Testis (tissue), 2 donors: ENCODE measurements around the gene ZNF83.

Experiments
- CTCF ChIP-seq, 3 experiments: fragments of 450-650 bp in 2 of 3; fragments of 200-600 bp in 1 of 3; sonication (generic) in 1 of 3; IDR thresholded peaks; one replicate each; pipeline ENCODE4 v1.5.1; 2016 to 2019; ENCODE audit warnings: antibody characterized with exemption in 3 of 3, mild to moderate bottlenecking in 2 of 3, moderate library complexity in 1 of 3
- POLR2A ChIP-seq: fragments of 450-650 bp; IDR thresholded peaks from one replicate; pipeline ENCODE4 v1.6.1; 2017; ENCODE audit warnings: antibody characterized with exemption, mild to moderate bottlenecking, moderate library complexity

GRCh38 chr19:52599241-52599640, 38.9 kb downstream of the ZNF83 start:
- TF ChIP-seq POLR2A: no peak
- no peak for TF ChIP-seq CTCF (IDR thresholded peaks at IDR 0.05)
